GM20431 (cell line): ENCODE data around the gene RNH1.

ENCODE experiments used
- in situ Hi-C: fragments of 300-500 bp; cut with MseI, MboI; formaldehyde crosslinking; loops from one replicate; pipeline ENCODE4 v1.15.0; 2020; ENCODE audit warnings: low sequenced_read_pairs; ENCODE audit not compliant: unreplicated experiment

RNH1 gene

DNA sequence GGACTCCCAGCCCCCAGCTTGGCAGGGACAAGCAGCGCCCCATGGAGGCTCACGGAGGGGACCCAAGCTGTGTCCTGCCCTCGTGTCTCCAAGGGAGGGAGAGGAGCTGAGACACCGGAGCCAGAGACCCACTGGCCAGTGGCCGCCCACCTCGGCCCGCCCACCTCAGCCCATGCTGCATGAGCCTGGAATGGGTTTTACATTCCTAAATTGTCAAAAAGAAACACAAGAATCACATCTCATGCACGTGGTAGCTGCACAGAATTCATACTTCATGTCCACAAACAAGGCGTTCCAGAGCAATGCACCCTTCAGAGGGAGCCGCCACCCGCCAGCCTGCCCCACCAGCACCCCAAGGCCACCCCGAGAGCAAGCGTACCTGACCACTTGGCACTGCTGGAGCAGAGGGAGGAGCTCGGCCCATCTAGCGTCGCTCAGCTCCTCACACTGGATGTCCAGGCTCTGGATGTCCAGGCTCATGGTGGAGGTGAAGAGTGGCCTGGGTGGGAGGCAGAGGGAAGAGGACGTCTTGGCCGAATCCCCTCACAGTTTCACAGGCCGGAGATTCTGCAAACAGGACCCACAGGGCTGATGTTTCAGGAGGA lies 5.3 kb downstream of the RNH1 start:
- in situ Hi-C loops, result no loop called here

DNA sequence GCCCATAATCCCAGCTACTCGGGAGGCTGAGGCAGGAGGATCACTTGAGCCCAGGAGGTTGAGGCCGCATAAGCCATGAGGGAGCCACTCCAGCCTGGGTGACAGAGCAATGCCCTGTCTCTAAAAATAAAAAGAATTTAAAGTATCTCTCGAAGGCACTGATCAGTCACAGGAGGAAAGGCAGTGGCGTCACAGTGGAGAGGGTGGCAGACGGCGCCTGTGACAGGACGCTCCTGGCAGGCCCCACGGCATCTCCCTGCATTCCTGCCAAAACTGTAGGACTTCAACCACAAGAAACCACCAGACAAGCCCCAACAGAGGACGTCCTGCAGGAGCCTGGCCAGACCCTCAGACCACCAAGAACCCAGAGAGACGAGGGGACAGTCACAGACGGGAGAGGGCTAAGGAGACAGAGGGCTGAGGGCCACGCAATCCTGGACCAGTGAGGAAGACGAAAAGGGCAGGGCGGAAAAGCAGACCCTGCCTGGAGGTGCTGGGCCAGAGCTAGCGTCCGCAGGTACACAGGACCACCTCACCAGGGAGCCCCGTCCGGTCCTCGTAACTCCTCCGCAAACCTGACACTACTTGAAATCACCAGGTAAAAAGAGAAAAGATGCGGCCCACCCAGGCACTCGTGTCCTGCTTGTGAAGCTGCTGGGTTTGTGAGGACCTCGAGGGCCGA lies 5.9 kb downstream of the RNH1 start:
- in situ Hi-C loops, result no loop called here

DNA sequence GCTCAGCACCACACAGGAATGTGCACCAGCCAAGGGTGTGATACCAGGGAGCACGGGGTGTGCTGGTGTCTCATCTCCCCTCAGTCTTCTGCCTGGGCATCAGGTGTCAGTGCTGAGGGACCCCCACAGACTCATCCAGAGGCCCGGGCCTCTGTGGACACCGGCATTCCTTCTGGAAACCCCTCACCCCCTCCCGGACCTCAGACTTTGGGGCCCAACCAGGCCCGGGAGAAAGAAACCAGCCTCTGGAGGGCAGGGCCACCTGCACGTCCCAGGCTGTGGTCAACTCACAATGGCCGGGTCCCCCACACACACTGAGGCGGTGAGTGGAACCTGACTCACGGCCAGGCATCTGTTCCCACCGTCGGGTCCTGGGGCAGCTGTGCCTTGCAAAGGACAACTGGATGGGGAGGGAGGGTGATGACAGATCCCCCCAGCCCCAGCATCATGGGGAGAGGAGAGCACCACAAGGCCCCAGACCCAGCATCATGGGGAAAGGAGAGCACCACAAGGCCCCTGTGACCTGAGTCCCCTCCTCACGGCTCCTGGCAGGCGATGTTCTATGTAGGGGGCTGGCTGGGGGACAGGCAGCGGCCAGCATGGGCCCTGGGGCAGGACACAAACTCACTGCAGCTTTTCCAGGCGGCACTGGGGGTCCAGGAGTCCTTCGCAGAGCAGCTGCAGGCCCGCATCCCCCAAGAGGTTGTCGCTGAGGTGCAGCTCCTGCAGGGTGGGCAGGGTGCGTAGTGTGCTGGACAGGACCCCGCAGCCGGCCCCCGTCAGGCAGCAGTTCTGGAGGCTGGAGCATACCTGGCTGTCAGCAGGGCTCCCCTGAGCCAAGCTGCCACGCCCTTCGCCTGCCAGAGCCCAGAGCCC lies 7.6 kb downstream of the RNH1 start:
- in situ Hi-C loops, result no loop called here

DNA sequence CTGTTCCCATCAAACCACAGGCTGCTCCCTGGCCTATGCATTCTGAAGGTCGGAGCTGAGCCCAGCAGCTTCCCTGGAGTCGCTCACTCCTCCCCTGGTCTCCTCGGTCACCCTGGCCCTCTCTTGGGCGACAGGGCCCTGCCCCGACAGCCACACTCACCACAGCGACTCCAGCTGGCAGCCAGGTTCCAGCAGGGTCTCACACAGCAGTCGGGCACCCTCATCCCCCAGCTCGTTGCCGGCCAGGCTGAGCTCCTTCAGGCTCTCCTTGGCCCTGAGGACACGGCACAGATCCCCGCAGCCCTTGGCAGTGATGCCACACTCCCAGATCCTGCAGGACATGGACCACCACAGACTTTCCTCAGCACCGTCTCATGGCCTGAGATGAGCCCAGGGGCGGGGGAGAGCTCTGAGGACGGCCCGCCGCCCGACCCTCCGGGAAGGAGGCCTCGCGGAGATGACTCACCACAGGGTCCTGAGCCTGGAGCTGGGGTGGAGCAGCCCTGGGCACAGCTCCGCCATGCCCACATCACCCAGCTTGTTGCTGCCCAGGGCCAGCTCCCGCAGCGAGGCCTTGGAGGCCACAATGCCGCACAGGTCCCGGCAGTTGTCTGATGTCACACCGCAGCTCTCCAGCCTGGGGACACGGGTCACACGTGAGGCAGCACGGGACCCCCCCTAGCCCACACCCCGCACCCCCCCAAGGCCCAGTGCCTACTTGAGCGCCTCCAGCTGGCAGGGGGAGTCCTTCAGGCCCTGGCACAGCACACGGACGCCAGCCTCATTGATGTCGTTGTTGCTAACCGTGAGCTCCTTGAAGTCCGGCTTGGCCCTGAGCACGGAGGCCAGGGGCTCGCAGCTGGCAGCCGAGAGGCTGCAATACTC lies 8.5 kb downstream of the RNH1 start:
- in situ Hi-C loops, result no loop called here

DNA sequence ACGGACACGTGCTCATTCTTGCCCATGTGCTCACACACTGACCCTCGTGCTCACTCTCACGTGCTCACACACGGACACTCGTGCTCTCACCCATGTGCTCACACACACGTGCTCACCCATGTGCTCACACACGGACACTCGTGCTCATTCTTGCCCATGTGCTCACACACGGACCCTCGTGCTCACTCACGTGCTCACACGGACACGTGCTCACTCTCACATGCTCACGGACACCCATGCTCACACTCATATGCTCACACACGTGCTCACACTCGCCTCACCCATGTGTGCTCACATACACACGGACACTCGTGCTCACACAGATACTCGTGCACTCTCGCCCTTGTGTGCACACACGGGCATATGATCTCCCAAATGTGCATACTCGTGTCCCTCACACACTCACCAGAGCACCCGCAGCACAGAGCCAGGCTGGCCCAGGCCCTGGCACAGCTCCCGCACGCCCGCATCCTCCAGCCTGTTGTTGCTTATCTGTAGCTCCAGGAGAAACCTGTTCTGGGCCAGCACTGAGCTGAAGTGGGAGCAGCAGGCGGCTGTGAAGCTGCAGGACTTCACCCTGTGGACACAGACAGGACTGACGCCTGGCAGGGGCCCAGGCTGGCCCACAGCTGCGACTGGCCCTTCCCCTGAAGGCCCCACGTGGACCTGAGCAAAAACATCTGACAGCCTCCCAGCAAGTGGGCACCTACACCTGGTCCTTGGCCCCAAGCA lies 9.3 kb downstream of the RNH1 start:
- in situ Hi-C loops, result no loop called here

DNA sequence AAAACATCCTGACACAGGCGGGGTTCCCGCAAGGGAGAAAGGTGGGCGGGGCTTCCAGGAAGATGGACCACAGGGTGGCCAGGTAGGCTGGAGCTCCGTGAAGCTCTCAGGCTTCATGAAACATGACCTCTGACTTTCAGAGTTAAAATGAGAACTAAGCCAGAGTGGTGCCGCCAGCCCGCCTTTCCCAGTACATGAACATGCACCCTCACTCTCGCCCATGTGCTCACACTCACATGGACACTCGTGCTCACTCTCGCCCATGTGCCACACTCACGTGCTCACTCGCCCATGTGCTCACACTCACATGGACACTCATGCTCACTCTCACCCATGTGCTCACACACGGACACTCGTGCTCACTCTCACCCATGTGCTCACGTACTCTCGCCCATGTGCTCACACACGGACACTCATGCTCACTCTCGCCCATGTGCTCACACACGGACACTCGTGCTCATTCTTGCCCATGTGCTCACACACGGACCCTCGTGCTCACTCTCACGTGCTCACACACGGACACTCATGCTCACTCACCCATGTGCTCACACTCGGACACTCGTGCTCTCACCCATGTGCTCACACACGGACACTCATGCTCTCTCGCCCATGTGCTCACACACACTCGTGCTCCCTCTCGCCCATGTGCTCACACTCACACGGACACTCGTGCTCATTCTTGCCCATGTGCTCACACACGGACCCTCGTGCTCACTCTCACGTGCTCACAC lies 10.0 kb downstream of the RNH1 start:
- in situ Hi-C loops, result no loop called here

DNA sequence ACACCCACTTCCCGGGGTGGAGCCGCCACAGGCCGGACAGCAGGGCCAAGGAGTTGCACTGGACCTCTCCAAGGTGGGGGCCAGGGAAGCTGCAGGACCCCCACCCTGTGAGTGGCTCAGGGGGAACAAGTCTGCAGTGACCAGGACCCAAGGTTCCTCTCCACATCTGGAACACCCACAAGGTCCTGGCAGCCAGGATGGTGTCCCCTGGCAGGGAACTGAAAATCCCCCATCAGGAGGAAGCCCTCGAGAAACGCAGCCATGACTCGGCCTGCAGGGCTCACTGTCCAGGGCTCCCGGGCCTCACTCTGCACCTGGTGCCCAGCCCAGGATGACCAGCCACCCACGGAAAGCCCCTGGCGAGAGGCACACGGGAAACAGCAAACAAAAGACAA lies 11.5 kb downstream of the RNH1 start:
- in situ Hi-C loops, result no loop called here

DNA sequence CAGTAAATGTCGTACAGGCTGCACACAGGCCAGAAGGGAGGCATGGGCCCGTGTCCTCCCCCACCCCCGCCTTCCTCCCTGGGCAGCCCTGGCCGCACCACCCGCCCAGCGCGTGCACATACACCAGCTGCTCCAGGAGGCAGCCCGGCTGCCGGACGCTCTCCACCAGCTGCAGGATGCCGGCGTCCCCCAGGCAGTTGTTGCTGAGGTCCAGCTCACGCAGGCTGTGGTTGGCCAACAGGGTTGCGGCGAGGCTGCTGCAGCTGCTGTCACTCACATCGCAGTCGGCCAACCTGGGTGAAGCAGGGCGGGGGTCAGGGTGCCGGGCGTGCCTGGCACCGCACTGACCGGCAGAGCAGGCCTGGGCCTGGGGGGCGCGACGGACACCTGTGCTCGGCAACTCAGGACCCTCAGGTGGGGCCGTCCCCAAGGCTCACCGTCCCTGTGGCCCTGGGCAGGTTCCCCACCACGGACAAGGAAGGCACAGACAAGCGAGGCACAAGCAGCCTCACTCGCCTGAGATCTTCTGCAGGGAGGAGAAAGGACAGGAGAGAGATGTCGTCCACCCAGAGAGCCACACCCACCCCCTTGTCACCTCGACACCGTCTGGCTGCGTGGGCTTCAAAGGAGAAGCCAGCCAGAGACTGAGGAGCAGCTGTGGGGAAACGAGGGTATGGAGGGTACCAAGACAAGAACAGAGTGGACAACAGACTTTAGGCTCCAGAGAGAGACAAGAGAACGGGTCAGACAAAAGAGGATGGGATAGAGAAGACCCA lies 12.1 kb downstream of the RNH1 start:
- in situ Hi-C loops, result no loop called here

DNA sequence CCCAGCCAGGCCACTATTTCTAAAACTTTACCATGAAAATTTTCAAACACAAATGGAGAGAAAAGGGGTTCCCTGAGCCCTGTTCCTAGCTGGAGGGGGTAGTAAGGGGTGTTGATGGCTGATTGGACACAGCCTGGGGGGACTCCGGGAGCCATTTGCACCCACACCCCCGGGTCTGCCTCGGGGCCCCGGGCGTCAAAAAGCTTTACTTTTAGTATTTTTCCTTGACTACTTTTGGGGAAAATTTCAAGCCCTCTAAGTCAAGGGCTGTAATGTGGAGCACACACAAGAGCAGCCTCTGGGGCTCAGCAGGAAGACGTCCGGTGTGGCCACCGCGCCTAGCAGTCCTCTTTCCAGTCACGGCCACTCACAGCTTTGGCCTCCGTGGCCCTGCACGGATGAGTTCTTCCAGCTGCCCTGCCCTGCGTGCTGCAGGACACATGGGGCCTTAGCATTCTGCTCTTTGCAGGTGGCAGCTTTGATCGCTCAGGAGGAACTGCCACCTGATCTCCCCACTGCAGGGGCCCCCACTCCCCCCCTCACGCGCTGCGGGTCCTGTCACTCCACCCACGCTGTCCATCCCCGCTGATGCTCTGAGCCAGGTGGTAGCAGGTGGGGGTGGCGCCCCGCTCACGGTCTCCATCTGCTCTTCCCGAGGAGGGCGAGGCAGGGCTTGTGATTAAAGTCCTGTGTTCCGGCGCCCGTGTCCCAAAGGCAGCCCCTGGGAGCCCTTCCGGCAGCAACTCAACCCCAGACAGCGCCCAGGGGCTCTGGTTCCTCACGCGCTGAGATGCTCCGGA lies 14.4 kb downstream of the RNH1 start:
- in situ Hi-C loops, result no loop called here

DNA sequence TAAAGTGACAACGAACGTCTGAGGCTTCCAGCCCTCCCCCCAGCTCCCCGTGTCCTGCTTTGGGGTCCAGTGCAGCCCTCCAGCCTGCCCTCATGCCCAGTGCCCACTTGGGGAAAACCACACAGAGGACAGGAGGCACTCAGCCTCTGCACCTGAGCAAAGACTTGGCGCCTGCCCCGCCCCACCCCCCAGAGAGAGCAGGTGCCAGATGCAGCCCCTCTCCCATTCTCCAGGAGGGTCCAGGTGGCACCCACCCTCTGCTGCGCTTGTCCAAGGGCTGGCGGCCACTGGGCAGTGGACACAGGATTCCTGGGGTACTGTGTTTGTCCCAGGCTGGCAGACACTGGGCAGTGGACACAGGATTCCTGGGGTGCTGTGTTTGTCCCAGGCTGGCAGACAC lies 15.7 kb downstream of the RNH1 start:
- in situ Hi-C loops, result no loop called here

DNA sequence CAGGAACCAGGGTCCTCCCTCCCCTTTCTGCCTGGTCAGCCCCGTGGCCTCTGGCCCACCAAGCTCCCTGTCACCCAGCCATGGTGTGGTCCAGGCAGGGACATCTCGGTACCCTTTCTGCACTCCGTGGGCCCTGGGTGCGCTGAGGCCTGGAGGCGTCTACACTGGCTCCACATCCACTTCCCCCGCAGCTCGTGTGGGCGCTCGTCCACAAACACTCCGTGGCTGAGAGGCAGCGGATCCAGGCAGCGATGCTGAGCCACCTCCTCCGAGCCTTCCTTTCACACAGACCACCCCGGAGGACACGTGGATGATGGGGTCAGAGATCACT lies 16.1 kb downstream of the RNH1 start:
- in situ Hi-C loops, result no loop called here

DNA sequence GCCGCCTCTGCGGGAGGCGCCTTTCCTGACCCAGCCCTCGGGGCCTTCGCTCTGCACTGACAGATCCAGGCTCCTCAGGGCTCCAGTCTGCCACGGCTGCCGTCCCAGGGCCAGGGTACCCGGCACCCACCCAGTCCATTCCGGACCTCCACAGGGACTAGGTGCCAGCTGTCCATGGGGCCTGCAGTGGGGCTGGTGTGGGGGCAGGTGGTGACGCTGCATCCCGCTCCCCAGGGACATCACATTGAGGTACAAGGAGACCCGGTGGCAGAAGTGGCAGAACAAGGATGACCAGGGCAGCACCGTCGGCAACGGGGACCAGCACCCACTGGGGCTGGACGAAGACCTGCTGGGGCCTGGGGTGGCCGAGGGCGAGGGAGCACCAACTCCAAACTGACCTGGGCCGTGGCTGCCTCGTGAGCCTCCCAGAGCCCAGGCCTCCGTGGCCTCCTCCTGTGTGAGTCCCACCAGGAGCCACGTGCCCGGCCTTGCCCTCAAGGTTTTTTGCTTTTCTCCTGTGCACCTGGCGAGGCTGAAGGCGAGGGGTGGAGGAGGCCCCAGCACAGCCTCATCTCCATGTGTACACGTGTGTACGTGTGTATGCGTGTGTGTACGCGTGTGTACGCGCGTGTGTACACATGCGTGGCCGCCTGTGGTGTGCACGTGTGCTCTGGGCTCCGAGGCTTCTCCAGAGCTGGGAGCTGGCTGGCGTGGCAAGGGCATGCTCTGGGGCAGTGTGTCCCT lies 16.7 kb downstream of the RNH1 start:
- in situ Hi-C loops, result no loop called here

DNA sequence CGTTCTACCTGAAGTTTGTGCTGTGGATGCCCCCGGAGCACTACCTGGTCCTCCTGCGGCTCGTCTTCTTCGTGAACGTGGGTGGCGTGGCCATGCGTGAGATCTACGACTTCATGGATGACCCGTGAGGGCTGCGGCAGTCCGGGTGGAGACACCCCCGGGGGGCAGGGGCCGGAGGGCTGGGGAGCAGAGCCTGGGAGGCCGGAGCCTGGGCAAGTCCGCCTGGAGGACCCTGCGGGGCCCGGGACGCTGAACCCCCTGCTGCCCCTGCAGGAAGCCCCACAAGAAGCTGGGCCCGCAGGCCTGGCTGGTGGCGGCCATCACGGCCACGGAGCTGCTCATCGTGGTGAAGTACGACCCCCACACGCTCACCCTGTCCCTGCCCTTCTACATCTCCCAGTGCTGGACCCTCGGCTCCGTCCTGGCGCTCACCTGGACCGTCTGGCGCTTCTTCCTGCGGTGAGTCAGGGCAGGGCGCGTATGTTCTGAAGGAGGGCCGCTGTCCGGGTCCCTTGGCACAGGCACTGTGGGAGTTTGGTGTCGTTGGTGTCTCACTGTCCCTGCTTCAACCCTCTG lies 17.3 kb downstream of the RNH1 start:
- in situ Hi-C loops, result no loop called here

DNA sequence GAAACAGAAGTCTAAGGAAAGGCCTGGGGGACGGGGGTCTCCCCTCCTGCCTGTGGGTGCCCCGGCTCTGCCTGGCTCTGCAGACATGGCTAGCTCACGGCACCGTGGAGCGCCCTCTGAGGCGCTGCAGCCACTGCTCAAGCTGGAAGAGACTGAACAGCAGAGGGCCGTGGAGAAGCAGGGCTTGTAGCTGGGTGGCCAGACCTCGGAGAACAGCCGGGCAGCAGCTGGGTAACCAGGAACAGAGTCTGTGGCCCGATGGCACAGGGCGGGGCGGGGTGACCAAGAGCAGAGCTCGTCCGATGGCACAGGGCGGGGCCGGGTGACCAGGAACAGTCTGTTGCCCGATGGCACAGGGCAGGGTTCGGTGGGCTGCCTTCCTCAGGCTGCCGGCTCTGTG lies 18.1 kb downstream of the RNH1 start:
- in situ Hi-C loops, result no loop called here

DNA sequence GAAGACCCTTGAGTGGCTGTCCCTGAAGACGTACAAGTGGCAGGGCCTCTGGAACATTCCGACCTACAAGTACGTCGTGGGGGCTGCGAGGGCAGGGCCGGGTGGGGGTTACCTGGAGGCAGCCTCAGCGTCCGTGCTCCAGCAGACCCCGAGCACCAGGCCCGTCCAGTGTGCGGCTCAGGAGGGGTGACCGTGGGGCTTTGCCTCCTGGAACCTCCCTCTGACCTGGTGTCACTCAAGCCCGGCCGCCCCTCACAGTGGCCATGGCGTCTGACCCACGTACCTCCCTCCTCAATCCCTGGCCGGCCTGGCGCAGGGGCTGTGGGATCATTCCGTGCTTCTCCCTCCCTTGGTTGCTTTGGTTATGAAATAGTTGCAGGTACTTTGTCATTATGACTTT lies 18.5 kb downstream of the RNH1 start:
- in situ Hi-C loops, result no loop called here

DNA sequence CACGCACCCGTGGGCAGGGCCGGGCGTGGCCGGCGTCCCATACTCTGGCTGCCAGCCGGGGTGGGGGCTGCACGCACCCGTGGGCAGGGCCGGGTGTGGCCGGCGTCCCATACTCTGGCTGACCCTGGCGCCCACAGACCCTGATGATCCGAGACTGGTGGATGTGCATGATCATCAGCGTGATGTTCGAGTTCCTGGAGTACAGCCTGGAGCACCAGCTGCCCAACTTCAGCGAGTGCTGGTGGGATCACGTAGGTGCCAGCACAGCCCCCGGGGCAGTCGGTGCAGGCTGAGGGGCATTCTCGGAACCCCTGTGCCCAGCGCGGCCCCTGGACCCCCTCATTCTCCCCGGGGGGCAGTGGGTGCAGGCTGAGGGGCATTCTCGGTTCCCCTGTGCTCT lies 19.0 kb downstream of the RNH1 start:
- in situ Hi-C loops, result no loop called here

DNA sequence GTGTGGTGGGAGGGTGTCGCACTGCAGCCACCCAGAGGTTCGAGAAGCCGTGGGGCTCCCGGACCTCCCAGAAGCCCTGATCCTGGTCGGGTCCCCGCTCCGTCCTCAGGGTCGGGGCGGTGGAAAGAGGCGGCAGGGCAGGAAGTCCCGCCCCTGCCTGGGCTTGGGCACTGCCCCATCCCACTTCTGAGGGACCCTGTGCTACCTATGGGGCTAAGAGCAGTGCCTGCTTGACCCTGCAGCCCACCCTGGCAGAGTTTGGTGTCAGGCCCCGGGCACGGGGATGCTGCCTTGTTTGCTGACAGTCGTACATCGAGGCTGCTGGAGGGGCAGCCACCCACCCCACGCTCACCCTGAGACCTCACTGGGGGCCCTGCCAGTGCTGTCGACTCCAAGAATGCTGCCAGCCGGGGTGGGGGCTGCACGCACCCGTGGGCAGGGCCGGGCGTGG lies 19.4 kb downstream of the RNH1 start:
- in situ Hi-C loops, result no loop called here
